Measurements from ENCODE around the gene WDR33.

DNA sequence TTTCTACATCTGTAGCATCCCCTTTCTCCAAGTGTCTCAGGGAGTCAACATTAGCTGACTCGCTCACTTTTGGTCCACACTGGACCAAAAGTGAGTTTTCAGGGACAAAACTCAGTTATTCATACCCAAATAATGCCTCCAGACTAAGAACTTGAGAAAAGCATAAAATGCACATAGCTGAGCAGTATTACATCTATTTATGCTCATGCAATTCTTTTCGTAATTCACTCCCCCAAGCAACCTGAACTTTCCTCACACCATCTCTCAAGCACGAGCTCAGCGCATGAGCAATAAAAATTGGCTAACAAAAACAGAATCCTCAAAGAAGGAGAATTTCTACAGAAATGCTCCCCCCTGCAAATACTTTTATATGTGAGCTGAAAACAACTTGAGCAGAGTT lies 92.7 kb downstream of the WDR33 start:
- TF ChIP-seq, protein P1, sequence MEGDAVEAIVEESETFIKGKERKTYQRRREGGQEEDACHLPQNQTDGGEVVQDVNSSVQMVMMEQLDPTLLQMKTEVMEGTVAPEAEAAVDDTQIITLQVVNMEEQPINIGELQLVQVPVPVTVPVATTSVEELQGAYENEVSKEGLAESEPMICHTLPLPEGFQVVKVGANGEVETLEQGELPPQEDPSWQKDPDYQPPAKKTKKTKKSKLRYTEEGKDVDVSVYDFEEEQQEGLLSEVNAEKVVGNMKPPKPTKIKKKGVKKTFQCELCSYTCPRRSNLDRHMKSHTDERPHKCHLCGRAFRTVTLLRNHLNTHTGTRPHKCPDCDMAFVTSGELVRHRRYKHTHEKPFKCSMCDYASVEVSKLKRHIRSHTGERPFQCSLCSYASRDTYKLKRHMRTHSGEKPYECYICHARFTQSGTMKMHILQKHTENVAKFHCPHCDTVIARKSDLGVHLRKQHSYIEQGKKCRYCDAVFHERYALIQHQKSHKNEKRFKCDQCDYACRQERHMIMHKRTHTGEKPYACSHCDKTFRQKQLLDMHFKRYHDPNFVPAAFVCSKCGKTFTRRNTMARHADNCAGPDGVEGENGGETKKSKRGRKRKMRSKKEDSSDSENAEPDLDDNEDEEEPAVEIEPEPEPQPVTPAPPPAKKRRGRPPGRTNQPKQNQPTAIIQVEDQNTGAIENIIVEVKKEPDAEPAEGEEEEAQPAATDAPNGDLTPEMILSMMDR (IDR thresholded peaks at IDR 0.05), result no peak
- no peak for TF ChIP-seq POLR2A (IDR thresholded peaks at IDR 0.05)
- no peak for TF ChIP-seq POLR2AphosphoS5 (IDR thresholded peaks at IDR 0.05; ENCODE audit: insufficient read depth in 1 of 2, low read depth in 1 of 2)
